Bone marrow (tissue), 2 donors: ENCODE measurements around the gene TRERF1.
A peak's percentile ranks its signal among the peaks of the same experiment; 100 is the strongest.

ENCODE experiments used
- DNase-seq, 2 donors: peaks; one replicate each; lab custom pipeline; 2025; lab: John Stamatoyannopoulos, UW

Gene TRERF1

DNA sequence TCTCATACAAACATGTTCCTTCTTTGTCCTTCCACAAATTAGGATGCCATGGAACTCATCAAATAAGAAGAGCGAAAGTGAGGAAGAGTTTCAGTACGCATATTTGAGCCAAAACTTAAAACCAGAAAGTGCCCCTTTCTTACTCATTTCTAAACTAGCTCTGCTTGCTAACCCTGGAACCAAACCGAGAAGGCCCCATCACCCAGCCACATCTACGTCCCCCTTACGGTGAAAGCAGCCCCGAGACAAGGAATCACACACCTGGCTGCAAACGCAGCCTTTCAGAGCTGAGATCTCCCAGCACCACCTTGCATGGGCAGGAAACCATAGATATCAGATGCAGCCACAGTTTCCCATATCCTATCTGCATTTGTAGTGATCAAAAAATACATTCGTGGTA, 28.5 kb downstream of the TRERF1 start:
- no peak for DNase-seq

DNA sequence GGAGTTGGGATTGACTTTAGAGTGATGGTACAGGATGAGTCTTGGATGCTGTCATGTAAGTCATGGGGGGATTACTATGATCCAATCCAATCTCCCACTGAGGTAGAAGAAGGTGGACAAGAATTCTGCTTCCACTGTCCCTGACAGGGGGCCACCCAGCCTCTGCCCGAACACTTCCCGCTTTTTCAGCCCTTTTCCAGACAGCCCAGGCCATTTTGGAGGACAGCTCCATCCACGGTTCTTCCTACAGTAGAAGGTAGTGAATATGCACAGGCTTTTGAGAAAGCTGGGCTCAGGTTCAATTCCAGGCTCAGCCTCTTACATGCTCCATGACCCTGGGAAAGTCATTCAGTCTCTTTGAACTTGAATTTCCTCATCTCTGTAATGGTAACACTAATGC, 31.0 kb downstream of the TRERF1 start:
- DNase-seq, result no peak

DNA sequence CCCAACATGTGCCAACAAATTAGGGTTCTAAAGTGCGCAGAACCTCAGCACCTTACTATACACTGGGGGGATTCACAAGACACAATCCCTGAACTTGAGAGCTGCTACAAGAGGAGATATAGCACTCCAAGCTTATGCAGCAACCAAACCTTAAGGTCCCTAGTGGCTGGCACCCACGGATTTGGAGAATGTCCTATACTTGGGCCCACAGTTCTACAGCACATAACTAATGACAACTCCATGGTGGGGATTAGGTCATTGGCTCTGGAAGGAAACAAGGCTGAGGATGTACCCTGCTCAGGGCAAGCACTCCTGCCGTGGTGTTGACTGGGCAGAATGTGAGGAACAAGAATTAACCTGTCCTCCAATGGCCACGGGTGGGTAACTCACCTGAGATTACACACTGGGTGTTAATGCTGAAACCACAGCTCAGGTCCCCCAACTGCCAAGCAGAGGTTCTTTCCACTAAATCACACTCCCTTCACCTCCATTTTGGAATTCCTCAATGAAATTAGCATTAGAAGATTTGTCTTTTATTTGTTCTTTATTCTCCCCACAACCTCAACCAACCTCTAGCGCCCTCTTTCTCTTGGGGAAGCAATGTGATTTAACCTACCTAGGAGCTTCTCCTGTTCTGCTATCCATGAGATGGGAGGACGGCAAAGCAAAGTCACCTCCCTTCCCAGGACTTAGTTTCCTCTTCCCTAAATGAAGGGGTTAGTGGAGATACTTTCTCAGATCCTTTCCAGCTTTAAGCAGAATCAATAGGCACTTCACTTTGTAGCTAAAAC, 32.0 kb downstream of the TRERF1 start:
- DNase-seq, result no peak

GRCh38 chr6:42418724-42419123, 33.0 kb downstream of the TRERF1 start:
- DNase-seq, result no peak

GRCh38 chr6:42417641-42418112, 34.0 kb downstream of the TRERF1 start:
- DNase-seq, result peak in 1 of 2 donors; percentile 43

DNA sequence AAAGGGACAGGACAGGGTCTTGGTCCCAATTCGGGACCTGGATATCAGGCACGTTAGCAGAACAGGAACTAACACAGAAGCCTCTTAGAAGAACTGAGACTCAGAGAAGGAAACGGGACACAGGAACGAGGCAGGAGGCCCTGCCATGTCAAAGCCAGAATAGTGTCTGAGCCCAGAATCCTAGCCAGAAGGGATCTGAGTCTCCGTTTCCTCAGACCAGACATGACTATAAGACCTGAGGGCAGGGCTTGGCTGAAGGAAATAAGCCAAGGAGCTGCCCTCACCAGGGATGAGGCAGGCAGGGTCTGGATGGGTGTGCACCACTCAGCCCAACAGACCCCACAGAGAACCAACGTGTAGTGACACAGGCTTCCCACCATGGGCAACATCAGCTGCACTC, 40.3 kb downstream of the TRERF1 start:
- DNase-seq, result no peak

- no peak for DNase-seq
These were observed 40.9 kb downstream of the TRERF1 start for GRCh38 chr6:42410861-42411260.

GRCh38 chr6:42409581-42409980, 42.1 kb downstream of the TRERF1 start:
- peak in 1 of 2 donors; percentile 92 for DNase-seq

GRCh38 chr6:42407379-42407778, 44.3 kb downstream of the TRERF1 start:
- no peak for DNase-seq

- no peak for DNase-seq
These were observed 45.1 kb downstream of the TRERF1 start for GRCh38 chr6:42406306-42407280.

DNA sequence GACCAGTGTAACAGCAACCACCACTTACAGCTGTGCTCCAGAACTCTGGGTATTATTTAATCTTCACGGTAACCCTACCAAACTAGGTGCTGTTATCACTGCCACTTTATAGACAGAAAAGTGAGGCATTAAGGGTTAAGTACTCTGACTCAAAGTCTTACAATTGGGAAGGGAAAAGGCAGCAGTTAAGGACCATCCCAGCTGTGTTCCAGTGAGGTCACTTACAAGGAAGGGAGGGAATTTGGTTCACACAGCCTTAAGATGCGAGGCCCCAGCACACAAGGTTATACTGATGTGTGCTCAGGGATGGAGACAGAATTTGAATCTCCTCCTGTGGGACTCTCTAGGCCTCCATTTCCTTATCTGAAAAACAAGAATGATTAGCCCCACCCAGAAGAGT, 46.7 kb downstream of the TRERF1 start:
- no peak for DNase-seq

DNA sequence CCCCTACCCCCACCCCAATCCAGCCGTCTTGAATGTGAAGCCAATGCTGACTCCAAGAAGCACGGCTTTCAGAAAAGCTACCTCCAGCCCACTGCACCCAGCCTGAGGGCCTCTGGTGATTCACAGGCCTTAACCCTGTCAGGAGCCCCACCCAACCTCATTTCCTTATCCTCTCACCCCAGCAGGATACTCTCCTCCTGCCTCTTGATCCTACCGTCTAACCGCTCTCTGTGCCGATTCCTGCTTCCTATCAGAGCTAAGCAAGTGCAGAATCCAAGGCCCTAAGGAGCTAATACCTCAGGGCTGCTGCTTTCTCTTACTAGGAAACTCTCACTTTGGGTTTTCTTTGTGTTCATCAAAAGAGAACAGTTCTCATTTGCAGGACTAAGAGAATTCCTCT, 47.2 kb downstream of the TRERF1 start:
- DNase-seq, result no peak

DNA sequence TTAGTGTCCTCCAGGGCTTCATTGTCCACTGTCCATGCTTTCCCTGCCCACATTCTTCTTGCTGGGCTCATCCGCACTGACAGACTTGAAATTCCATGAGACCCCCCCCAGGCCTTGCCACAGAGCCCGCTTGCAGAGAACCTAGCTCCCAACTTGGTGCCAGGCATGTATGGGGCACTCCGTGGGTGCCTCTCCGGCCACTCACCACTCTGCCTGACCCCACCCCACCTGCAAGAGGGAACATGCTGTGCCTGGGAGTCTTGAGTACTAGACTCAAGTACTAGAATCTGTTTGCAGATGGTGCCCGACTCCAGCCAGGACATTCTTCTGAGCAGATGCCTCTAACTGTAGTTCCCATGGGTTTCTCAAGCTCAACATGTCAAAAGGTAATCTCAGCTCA, 47.9 kb downstream of the TRERF1 start:
- no peak for DNase-seq

GRCh38 chr6:42403421-42403820, 48.3 kb downstream of the TRERF1 start:
- DNase-seq, result no peak

GRCh38 chr6:42402184-42402583, 49.5 kb downstream of the TRERF1 start:
- DNase-seq, result no peak

- no peak for DNase-seq
These were observed 50.1 kb downstream of the TRERF1 start for GRCh38 chr6:42401613-42401951.

DNA sequence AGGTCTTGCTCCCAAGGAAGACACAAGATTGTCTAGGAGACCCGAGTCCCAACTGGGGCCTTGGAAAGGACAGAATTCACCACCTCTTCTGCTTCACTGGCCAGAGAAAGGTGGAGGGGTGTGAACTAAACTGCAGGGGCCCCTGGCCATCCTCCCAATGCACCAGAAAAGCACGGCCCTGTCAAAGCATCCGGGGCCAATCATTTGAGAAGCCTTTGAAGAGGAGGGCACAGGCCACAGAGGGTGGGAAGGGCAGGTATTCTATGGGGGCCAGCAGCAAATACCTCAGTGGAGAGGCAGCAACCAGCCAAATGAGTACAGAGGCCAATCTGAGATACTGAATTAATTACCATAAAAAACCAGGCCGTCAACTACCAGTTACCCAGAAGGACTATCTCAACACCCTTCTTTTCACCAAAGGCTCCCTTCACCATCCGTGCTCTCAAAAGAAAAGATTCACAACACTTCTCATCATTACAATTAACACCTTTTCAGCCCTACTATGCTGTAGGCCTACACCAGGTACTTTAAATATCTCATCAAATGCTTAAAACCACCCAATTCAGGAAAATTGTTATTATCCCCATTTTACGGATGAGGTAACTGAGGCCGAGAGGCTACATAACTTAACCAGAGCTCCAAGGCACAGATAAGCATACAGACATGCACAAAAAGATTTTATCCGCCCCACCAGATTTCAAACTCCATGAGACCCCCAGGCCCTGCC, 50.7 kb downstream of the TRERF1 start:
- no peak for DNase-seq

- DNase-seq, result no peak
These were observed 51.5 kb downstream of the TRERF1 start for GRCh38 chr6:42400061-42400760.

DNA sequence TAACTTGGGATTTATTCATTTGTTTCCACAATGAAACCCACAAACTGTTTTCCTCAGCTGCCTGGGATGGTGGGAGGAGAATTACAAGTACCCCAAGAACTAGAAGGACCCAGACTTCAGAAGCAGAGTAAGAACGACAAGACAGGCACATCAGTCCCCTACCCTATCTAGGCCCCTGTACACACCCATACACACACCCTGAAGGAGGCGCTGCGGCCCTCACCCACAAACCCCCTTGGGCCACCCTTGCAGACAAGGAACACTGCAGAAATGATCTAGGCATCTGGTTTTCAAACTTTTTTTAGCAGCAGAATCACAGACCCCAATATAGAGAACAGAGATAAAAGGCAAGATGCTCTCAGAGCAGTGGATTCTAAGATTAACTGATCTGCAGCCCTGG, 55.0 kb downstream of the TRERF1 start:
- no peak for DNase-seq

DNA sequence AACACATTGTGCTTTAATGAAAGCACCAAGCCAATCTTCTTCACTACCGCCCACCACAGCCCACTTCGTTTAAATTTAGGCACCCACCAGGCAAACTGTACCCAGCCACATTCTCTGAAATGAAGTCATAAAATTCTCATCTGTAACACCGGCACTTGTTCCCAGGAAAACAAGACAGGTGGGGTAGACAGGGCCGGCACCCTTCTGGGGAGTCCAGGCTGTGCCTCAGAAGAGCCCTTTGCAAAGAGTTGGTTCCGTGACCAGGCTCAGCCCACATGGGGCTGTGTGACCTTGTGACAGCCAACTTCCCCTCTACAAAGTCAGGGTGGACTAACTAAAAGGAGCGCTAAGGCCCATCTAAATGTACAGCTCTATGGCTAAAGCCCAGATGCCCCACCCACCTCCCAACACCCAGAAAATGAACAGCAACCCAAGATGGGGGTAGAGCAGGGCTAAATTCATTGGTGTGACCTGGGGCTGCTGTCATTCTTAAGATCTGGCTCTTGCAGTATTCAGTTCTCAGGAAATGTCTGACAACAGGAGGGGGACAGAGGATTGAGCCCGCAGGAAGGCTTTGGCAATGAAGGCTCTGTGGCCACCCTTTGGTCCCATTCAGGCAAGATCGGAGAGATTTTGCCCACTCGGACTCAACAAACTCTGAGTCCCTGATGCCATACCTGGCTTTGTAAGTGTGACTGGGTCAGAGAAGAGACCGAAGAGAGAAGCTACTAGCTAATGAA, 56.7 kb downstream of the TRERF1 start:
- DNase-seq, result no peak

- no peak for DNase-seq
These were observed 57.6 kb downstream of the TRERF1 start for GRCh38 chr6:42394151-42394550.
